Psoas muscle (tissue), 8 donors: ENCODE measurements around the gene ENPP7. TPM values are rescaled to one million over a fixed set of nuclear protein-coding genes. Genes with fewer than 3 reads are reported as not detected.
A peak's percentile ranks its signal among the peaks of the same experiment; 100 is the strongest.

Source experiments
- ATAC-seq, 4 donors: fragments of 200-7000 bp; cut with Tn5 transposase; one replicate each; pipeline ENCODE4 v1.9.1; 2020; ENCODE audit warnings: moderate library complexity in 3 of 4, mild to moderate bottlenecking in 2 of 4
- DNase-seq, 2 donors: peaks; one replicate each; pipeline ENCODE4 v3.0.0-alpha.2; 2020
- H3K27ac ChIP-seq: fragments of 200-600 bp; one replicate; pipeline ENCODE4 v1.8.0; 2022
- H3K27me3 ChIP-seq, 3 donors: fragments of 200-600 bp in 1 of 3; one replicate each; pipeline versions ENCODE4 v1.6.1 to v1.8.0; 2013 to 2022; ENCODE audit warnings: low read length in 2 of 3, mild to moderate bottlenecking in 2 of 3, moderate library complexity in 1 of 3; ENCODE audit not compliant: insufficient read depth in 3 of 3
- H3K36me3 ChIP-seq, 2 donors: fragments of 200-600 bp in 1 of 2; one replicate each; pipeline versions ENCODE4 v1.6.1 to v1.8.0; 2013 to 2022; ENCODE audit warnings: low read depth in 1 of 2, mild to moderate bottlenecking in 1 of 2, moderate library complexity in 1 of 2; ENCODE audit not compliant: insufficient read depth in 1 of 2
- H3K4me1 ChIP-seq: fragments of 200-600 bp; one replicate; pipeline ENCODE4 v1.8.0; 2022
- H3K4me3 ChIP-seq: fragments of 200-600 bp; one replicate; pipeline ENCODE4 v1.8.0; 2022; ENCODE audit warnings: mild to moderate bottlenecking
- H3K9me3 ChIP-seq: fragments of 200-600 bp; one replicate; pipeline ENCODE4 v1.8.0; 2022
- CTCF ChIP-seq: fragments of 200-600 bp; IDR thresholded peaks from one replicate; pipeline ENCODE4 v1.8.0; 2022; ENCODE audit warnings: antibody characterized with exemption
- WGBS, 3 donors: extraction: QIAGEN DNeasy Blood & Tissue Kit; methylation state at CpG; one replicate each; pipeline versions ENCODE4 v1.1.6 to v1.1.7; 2013; 5-methylcytosine and 5-hydroxymethylcytosine counted together
- intact Hi-C, 2 donors: fragments of 100-400 bp; cut with DNase I; formaldehyde crosslinking; loops; one replicate each; pipeline versions ENCODE4 v1.11.0 to v1.14.2; 2022
- polyA plus RNA-seq, 3 donors: library from polyadenylated mRNA; stranded (reverse); fragments of 200-250 nt; gene quantifications; one replicate each; pipeline ENCODE4 v1.2.3, GENCODE V29; 2013
- total RNA-seq, 4 donors: library from RNA; stranded (reverse); fragmentation: NEBNext Ultra II Directional in 2 of 4; extraction: Animal tissue kit (Norgen Biotek cat#: 25700) in 2 of 4; gene quantifications; one replicate each; pipeline versions ENCODE4 v1.2.1 to v1.2.4, GENCODE V29; 2021 to 2023
- donor health status: healthy with polysubstance abuse.
- donor health status: DM: no; HTN: no; CAD: no; lungs with moderate emphysema.
- donor health status: Bipolar disorder and iron deficiency.
- donor health status: healthy.
- donor health status: DM: yes; HTN: yes; CAD: no.
- donor health status: DM: no; HTN: no; CAD: no.
- donor health status: DM: no; HTN: no; CAD: no.
- donor health status: DM: yes; HTN: yes; CAD: no.

Gene ENPP7
- total and polyA plus RNA-seq, 7 donors = 0.04 to 0.10 TPM; not detected in 5

GRCh38 chr17:79720705-79721292 lies 9.9 kb upstream of the ENPP7 start:
- intact Hi-C loops = no loop called here
- Histone ChIP-seq H3K4me1 (no peaks in the 10 kb centered on the region), H3K9me3 (no peaks in the 10 kb centered on the region), H3K4me3 (no peak overlapping the region), H3K27me3 (peaks cover 0 to 41% (median 3%) of the 10 kb centered on the region in 3 donors), H3K36me3 (no peaks in the 10 kb centered on the region), H3K27ac (no peak overlapping the region)
- no peak for TF ChIP-seq CTCF
- ATAC-seq (no peak), DNase-seq (no peak)
- 52 to 63% (median 59%) methylated on average over 15 of the region's 15 CpGs for WGBS, 3 donors

DNA sequence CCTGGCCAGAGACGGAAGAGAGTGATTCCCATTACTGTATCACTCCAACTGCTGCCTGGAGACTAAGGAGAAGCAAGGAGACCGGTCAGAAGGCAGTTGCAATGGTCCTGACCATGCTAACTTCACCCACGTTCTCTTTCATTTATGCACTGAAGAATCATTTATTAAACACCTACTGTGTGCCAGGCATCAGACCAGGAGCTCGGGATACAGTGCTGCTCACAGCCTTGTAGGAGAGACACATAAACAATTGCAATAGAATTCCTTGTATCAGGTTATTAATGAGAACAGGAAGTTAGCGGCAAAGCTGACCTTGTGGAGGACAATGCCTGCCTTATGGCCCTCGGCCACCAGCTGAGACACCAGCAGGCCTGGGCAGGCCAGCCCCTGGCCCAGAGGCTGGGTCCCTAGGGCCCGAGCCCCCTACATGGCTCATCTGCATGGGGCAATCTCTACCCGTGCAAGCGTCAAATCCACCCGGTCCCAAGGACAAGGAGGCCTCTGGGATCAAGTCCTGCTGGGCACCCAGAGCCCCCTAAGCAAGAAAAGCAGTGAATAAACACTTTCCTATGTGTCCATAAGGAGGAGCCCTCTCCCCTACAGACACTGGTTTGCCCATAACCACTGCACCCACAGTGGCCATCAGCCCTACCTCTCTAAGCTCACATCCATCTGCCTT lies 8.6 kb upstream of the ENPP7 start:
- ATAC-seq (no peak), DNase-seq (no peak)
- WGBS, 3 donors = 52 to 58% (median 54%) methylated on average over 10 of the region's 10 CpGs
- Histone ChIP-seq H3K9me3 (no peaks in the 10 kb centered on the region), H3K27me3 (peaks cover 0 to 33% (median 0%) of the 10 kb centered on the region in 3 donors), H3K4me3 (no peak overlapping the region), H3K4me1 (no peaks in the 10 kb centered on the region), H3K27ac (no peak overlapping the region), H3K36me3 (no peaks in the 10 kb centered on the region)
- intact Hi-C loops = no loop called here
- TF ChIP-seq CTCF = no peak

DNA sequence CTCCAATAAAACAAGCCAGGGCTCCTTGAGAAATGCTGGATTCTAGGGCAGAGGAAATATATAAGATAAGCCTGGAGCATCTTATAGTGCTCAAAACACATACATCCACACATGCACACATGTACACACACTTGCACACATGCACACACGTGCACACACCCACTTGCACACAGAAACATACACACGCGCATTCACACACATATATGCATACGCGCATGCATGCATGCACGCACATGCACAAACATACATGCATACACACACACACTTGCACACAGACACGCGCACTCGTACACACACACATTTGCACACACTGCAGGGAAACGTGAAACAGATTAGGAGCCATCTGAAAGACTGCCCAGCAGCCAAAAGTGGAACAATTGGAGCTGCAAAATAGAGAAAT lies 8.0 kb upstream of the ENPP7 start:
- no peak overlapping the region for H3K4me3 ChIP-seq
- ATAC-seq (no peak), DNase-seq (no peak)
- H3K27ac ChIP-seq = no peak overlapping the region
- H3K4me1 ChIP-seq = no peaks in the 10 kb centered on the region
- WGBS, 3 donors = 85 to 88% (median 87%) methylated on average over 10 of the region's 10 CpGs
- H3K9me3 ChIP-seq = no peaks in the 10 kb centered on the region
- TF ChIP-seq CTCF = no peak
- intact Hi-C loops = no loop called here
- peaks cover 0 to 29% (median 0%) of the 10 kb centered on the region in 3 donors for H3K27me3 ChIP-seq
- H3K36me3 ChIP-seq = no peaks in the 10 kb centered on the region

- Histone ChIP-seq H3K4me3 (peak overlapping the region; percentile 58), H3K9me3 (no peaks in the 10 kb centered on the region), H3K4me1 (no peaks in the 10 kb centered on the region), H3K27me3 (peaks cover 0 to 2% (median 0%) of the 10 kb centered on the region in 3 donors), H3K36me3 (no peaks in the 10 kb centered on the region), H3K27ac (no peak overlapping the region)
- 49 to 54% (median 50%) methylated on average over 21 to 22 of the region's 22 CpGs for WGBS, 3 donors
- no peak for TF ChIP-seq CTCF
- intact Hi-C loops = no loop called here
- ATAC-seq = peak; percentile 83 to 97 (median 88)
- peak; percentile 77 to 83 for DNase-seq
Observed at GRCh38 chr17:79728169-79728907, 2.4 kb upstream of the ENPP7 start.
